ENCODE measurements around the gene TBCA. TPM values are rescaled to one million over a fixed set of nuclear protein-coding genes. Genes with fewer than 3 reads are reported as not detected.

The TBCA gene
- total and polyA plus RNA-seq, 4 donors = 122 to 248 (median 154) TPM

GRCh38 chr5:77773734-77774280 lies 2.3 kb downstream of the TBCA start:
- Histone ChIP-seq H3K4me1 (ENCODE audit: control insufficient read depth in 5 of 5, insufficient read depth in 5 of 5, low read length in 5 of 5) (peaks cover 3 to 31% (median 11%) of the 10 kb centered on the region in 5 donors), H3K27me3 (ENCODE audit: control insufficient read depth in 3 of 3, insufficient read depth in 3 of 3, low read length in 2 of 3) (no peaks in the 10 kb centered on the region), H3K9ac (ENCODE audit: insufficient read depth in 1 of 2, low read length in 2 of 2) (no peak overlapping the region), H3K4me3 (no peak overlapping the region), H3K9me3 (ENCODE audit: control insufficient read depth in 4 of 4, insufficient read depth in 3 of 4, low read length in 3 of 4) (no peaks in the 10 kb centered on the region), H3K36me3 (ENCODE audit: control insufficient read depth in 4 of 4, insufficient read depth in 4 of 4, low read length in 4 of 4) (peaks cover 0 to 15% (median 5%) of the 10 kb centered on the region in 4 donors), H3K27ac (ENCODE audit: low read depth in 1 of 2, low read length in 1 of 2) (no peak overlapping the region)
- DNase-seq (no peak), ATAC-seq (ENCODE audit: insufficient read depth, low FRiP score) (no peak)
- TF ChIP-seq CTCF (IDR thresholded peaks at IDR 0.05; ENCODE audit: control extremely low read depth, extremely low read depth) = no peak
- WGBS, 2 donors = 73 to 80% methylated on average over 3 of the region's 3 CpGs

GRCh38 chr5:77772729-77773128 lies 3.4 kb downstream of the TBCA start:
- TF ChIP-seq CTCF (IDR thresholded peaks at IDR 0.05; ENCODE audit: control extremely low read depth, extremely low read depth) = no peak
- ATAC-seq (ENCODE audit: insufficient read depth, low FRiP score) = no peak
- peaks cover 3 to 31% (median 11%) of the 10 kb centered on the region in 5 donors for H3K4me1 ChIP-seq (ENCODE audit: control insufficient read depth in 5 of 5, insufficient read depth in 5 of 5, low read length in 5 of 5)
- H3K27me3 ChIP-seq (ENCODE audit: control insufficient read depth in 3 of 3, insufficient read depth in 3 of 3, low read length in 2 of 3) = no peaks in the 10 kb centered on the region
- peaks cover 0 to 23% (median 6%) of the 10 kb centered on the region in 4 donors for H3K36me3 ChIP-seq (ENCODE audit: control insufficient read depth in 4 of 4, insufficient read depth in 4 of 4, low read length in 4 of 4)
- H3K9ac ChIP-seq (ENCODE audit: insufficient read depth in 1 of 2, low read length in 2 of 2) = no peak overlapping the region
- DNase-seq = no peak
- no peak overlapping the region for H3K27ac ChIP-seq (ENCODE audit: low read depth in 1 of 2, low read length in 1 of 2)
- H3K4me3 ChIP-seq = no peak overlapping the region
- no peaks in the 10 kb centered on the region for H3K9me3 ChIP-seq (ENCODE audit: control insufficient read depth in 4 of 4, insufficient read depth in 3 of 4, low read length in 3 of 4)

GRCh38 chr5:77771452-77771851 lies 4.7 kb downstream of the TBCA start:
- Histone ChIP-seq H3K27ac (ENCODE audit: low read depth in 1 of 2, low read length in 1 of 2) (no peak overlapping the region), H3K9me3 (ENCODE audit: control insufficient read depth in 4 of 4, insufficient read depth in 3 of 4, low read length in 3 of 4) (no peaks in the 10 kb centered on the region), H3K4me3 (no peak overlapping the region), H3K9ac (ENCODE audit: insufficient read depth in 1 of 2, low read length in 2 of 2) (no peak overlapping the region), H3K36me3 (ENCODE audit: control insufficient read depth in 4 of 4, insufficient read depth in 4 of 4, low read length in 4 of 4) (peaks cover 0 to 25% (median 8%) of the 10 kb centered on the region in 4 donors), H3K4me1 (ENCODE audit: control insufficient read depth in 5 of 5, insufficient read depth in 5 of 5, low read length in 5 of 5) (peaks cover 3 to 27% (median 11%) of the 10 kb centered on the region in 5 donors), H3K27me3 (ENCODE audit: control insufficient read depth in 3 of 3, insufficient read depth in 3 of 3, low read length in 2 of 3) (no peaks in the 10 kb centered on the region)
- ATAC-seq (ENCODE audit: insufficient read depth, low FRiP score) (no peak), DNase-seq (no peak)
- 87 to 100% methylated on average over 5 of the region's 5 CpGs for WGBS, 2 donors
- no peak for TF ChIP-seq CTCF (IDR thresholded peaks at IDR 0.05; ENCODE audit: control extremely low read depth, extremely low read depth)

Data from lung (tissue), 12 donors.